GM18861 (cell line): ENCODE data around the gene KLHL29.

Experiments used
- ATAC-seq: cut with Tn5 transposase; IDR thresholded peaks from one replicate; pipeline ENCODE4 v1.9.1; 2021; ENCODE audit not compliant: unreplicated experiment

KLHL29 gene

GRCh38 chr2:23420840-23421476, 36.0 kb downstream of the KLHL29 start:
- no peak for ATAC-seq

GRCh38 chr2:23422089-23423061, 37.4 kb downstream of the KLHL29 start:
- no peak for ATAC-seq

DNA sequence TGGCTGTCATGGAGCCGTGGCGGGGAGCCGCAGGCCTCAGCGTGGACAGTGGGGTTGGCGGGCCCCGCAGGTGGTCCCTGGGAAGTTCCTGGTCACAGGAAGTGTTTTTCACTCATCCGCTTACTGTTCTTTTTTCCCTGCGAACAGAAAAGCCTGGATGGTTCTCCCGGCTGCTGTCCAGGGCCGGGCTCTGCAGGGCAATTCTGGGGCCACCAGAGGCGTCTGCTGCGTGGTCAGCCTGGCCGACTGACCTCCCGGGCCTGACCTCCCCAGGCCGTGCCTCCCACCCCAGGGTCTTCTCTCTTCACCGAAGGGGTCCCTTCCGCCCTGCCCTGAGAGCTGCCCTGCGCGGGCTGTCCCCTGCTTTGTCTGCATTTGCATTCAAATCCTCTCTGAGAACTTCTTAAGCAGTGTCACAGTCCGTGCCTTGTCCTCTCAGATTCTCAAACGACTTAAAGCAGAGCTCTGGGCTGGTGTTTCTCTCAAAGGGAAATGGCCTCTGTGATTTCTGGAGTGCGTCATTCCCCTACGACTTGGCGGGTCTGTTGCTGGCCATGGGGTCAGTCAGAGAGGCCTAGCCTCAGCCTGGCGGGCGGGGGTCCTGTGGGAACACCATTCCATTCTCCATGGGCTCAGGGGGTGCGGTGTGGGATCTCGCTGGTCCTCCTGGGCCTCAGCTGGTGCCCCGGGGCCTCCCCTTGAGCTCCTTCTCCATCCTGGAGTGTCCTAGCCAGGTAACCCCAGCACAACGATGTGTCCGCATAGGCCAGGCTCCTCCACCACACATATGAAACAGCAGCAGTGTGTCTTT, 38.3 kb downstream of the KLHL29 start:
- ATAC-seq = no peak

DNA sequence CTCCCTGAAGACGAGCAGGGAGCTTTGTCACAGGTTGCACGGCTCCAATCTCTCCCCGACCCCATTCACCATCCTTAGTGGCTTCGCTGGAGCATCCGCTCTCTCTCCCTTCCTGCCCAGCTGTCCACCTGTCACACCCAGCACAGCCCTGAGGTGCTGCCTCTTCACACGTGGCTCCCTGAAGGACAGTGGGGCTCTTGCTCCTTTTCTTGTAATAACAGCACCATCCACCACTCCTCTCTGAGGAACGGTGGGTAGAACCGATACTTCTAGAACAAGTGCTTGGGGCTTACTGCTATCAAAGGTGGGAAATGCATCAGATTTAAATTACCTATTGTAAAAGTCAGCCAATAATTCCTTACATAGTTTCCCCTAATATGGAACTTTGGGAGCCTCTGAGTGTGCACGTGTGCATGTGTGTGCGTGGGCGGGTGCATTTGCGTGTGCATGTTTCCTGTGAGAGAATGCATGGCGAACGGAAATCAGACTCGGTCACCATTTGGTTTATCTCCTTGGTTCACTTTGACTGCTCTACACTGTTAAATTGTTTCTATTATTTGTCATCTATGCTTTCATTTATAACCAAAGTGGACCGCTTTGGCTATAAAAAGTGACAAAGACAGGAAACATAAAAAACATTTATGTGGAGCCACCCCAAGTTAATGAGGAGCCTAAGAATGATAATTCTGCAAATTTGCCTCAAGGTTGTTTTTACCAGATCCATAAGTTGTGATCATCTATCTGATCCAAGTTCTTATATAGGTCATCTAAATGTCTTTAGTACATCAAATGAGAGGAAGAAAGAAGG, 39.1 kb downstream of the KLHL29 start:
- no peak for ATAC-seq

GRCh38 chr2:23425338-23425871, 40.4 kb downstream of the KLHL29 start:
- no peak for ATAC-seq

DNA sequence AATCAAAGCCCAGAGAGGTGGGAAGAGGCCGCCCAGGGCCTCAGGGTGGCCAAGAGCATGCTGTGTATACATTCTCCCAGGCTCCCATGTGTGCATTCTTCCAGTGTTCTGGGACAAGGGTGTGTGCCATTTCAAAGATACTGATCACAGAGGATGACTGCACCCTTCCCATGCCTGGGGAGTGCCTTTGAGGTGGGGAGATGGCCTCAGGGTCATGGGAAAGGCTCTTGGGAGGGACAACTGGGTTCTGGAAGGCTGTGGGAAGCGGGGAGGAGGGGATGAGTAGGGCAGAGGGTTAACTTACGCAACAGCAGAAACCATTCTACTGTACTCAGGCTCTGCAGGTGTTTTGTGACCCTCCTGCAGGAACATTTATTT, 40.9 kb downstream of the KLHL29 start:
- ATAC-seq = no peak

GRCh38 chr2:23426263-23426905, 41.4 kb downstream of the KLHL29 start:
- no peak for ATAC-seq

GRCh38 chr2:23427350-23427749, 42.4 kb downstream of the KLHL29 start:
- ATAC-seq = no peak

GRCh38 chr2:23427976-23428375, 43.0 kb downstream of the KLHL29 start:
- ATAC-seq = no peak

DNA sequence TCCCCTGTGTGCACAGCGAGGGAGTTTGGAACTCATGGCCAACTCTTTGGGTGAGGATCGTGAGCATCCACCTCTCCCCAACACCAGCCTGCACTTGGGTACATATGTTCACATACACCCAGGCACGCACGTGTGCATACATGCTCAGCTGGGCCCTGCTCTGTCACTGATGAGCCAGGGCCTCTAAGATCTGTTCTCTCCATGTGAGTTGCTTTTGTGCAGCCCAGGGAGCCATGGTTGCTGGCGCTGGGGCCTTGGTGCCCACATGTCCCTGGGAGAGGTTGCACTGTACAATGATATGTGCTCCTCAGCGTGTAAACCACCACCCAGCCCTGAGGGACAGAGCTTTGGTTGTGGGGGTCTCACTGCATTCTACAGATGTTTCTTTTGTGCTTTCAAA, 44.1 kb downstream of the KLHL29 start:
- no peak for ATAC-seq

GRCh38 chr2:23430263-23430662, 45.3 kb downstream of the KLHL29 start:
- no peak for ATAC-seq

- ATAC-seq = no peak
Observed at GRCh38 chr2:23432531-23432930, 47.6 kb downstream of the KLHL29 start.

GRCh38 chr2:23433282-23433681, 48.3 kb downstream of the KLHL29 start:
- no peak for ATAC-seq

DNA sequence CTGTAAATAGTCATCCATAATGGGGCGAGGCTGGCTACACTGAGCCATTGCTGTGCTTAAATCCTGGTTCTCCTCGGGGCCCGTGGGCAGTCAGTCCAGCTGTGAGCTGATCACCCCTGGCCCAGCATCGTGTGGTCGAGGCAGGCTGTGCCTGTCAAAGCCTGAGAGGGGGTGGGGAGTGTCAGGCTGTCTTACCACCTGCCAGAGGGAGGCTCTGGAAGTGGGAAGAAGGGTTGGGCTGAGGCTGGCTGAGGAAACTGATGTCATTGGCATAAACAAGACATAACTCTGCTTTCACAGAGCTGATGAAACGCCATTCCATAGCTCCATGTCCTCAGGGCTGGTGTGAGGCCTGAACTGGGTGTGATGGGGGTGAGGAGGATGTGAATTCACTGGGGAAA, 49.7 kb downstream of the KLHL29 start:
- no peak for ATAC-seq

DNA sequence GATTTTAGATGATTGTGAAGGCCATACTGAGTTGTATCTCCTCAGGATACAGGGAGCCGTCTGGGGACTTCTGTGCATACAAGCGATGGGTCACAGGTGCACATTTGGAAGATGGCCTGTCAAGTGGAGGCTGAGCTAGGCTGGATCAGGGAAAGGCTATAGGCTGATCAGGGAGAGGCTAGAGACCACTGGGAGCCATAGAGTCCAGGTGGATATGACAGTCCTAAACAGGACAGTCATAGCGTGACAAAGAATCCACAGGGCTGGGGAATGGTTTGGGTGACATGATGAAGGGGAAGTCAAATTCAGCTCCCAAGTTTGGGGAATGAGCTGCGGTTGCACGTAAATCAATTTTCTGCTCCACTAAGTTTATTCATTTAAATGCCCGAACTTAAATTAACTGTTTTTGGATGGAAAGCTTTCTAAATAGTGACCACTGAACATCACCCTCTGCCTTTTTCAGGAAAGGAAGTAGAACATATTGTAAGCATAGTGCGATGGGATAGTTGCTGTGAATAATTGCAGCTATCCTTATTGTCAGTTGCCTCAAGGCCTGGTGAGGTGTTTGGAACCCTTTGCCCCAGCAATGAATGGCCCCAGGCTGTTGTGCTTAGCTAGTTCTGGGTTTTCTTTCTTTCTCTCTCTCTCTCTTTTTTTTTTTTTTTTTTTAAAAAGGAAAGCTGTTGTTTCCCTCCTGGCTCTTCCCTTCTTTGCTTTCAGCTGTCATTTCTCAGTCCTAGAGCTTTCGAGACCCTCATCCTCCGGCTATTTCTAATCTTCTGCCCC, 50.5 kb downstream of the KLHL29 start:
- no peak for ATAC-seq

GRCh38 chr2:23436346-23437098, 51.5 kb downstream of the KLHL29 start:
- no peak for ATAC-seq

DNA sequence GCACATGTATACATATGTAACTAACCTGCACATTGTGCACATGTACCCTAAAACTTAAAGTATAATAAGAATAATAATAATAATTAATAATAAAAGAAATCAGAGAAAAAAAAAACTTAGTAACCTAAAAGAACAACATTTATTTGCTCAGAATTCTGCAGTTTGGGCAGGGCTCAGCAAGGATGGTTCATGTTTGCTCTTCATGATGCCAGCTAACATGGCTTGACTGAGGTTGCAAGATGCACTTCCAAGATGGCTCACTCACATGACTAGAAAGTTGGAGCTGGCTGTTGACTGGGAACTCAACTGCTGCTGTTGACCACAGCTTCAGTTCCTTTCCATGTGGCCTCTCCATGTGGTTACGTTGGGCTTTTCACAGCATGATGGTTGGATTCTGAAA, 56.4 kb downstream of the KLHL29 start:
- no peak for ATAC-seq

DNA sequence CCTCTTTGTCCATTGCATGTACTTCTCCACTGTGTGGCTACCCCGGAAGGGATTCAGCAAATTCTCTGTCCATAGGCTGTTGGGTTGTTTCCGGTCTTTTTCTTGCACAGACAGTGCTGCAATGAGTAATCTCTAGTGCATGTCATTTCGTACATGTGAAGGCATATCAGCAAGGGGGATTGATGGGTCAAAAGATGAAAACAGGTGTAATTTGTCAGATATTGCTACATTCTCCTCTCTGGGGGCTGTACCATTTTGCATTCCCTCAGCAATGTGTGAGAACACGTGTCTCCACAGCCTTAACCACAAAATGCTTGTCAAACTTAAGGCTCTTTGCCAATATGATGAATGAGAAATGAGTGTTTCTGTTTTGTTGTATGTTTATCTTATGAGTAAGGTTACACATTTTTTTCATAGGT, 60.5 kb downstream of the KLHL29 start:
- ATAC-seq = no peak
